NCI-H526 treated with DMSO at 0.1 percent for 48 hours (cell line): Measurements from ENCODE around the gene GGA3.

ENCODE experiments used
- DNase-seq: peaks from one replicate; lab custom pipeline; 2025; lab: John Stamatoyannopoulos, UW

GGA3 gene

DNA sequence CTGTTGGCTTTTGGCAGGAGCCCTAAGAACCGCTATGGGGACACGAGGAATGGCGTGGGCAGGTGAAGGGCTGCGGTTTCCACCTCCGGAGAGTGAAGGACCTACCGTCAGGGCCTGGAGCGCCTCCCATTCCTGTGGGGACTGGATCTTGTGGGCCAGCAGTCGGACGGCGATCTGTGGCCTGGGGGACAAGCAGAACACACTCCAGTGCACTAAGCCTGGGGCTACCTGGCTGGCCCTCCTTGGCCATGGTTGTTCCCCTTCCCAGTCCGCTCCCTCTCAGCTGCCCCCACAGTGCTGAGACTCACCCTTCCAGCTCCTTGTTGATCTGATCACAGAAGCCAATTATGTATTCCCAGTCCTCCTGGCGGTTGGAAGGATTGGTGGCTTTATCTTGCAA is 15.0 kb downstream of the GGA3 start:
- no peak for DNase-seq

GRCh38 chr17:75245011-75245410 is 16.4 kb downstream of the GGA3 start:
- no peak for DNase-seq

GRCh38 chr17:75244133-75244866 is 17.1 kb downstream of the GGA3 start:
- DNase-seq: no peak

DNA sequence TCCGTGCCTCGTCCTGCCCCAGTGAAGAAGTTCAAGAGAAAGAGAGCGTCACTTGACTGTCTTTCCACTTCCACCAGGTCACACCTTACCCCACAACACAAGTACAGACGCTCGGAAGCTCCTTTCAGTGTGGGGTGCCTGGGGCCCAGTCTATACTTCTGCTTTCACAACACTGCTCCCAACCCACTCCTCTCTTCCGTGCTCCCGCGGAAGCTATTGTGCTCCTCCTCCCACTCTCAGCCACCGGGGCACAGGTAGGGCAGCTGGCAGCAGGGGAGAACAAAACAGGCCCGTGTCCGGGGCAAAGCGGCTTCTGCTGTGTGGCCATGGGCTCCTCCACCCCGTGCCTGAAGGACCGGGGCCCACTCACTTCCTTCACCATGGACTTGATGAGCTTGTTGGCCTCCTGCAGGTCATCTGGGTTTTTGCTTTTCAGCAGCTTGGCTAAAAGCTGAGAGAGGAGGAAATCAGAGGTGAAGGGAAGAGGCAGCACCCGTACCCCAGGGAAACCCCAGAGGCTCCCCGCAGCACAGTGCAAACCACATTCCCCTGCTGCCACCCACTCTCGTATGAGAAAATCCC is 18.9 kb downstream of the GGA3 start:
- no peak for DNase-seq

- no peak for DNase-seq
Observed at GRCh38 chr17:75241996-75242460, 19.4 kb downstream of the GGA3 start.

- no peak for DNase-seq
Observed at GRCh38 chr17:75241502-75241901, 19.9 kb downstream of the GGA3 start.

- DNase-seq: no peak
Observed at GRCh38 chr17:75241143-75241430, 20.3 kb downstream of the GGA3 start.

DNA sequence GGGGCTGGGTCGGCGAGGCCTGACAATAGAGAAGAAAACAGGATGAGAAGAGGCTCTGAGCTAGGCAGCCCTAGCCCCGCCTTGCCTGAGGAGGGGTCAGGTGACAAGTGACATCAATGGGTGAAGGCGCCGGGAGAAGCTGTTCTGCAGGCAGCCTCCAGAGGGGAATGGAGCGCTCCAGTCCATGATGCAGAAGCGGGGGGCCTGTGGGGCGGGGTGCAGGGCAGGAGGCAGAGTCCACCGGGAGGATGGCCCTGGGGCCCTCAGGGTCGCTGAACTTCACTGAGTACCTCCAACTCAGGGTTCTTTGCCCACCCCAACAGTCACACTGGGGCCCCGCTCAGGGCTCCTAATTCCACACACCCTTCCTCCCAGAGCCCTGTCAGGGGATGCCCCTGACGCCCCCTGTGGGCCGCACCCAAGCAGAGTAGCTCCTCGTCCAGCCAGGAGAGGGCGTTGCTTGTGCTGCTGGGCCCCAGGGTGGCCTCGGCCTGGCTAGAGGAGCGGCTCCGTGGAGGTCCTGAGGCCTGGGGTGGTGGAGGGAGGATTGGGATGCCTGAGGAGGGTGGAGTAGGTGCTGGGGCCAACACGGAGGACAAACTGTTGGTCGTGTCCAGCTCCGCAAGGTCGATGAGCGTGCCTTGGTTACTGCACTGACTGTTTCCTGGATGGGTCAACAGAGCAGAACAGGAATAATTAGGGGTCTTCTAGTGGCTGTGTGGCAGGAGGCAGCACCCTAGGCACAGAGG is 20.8 kb downstream of the GGA3 start:
- peak; percentile 26 for DNase-seq

DNA sequence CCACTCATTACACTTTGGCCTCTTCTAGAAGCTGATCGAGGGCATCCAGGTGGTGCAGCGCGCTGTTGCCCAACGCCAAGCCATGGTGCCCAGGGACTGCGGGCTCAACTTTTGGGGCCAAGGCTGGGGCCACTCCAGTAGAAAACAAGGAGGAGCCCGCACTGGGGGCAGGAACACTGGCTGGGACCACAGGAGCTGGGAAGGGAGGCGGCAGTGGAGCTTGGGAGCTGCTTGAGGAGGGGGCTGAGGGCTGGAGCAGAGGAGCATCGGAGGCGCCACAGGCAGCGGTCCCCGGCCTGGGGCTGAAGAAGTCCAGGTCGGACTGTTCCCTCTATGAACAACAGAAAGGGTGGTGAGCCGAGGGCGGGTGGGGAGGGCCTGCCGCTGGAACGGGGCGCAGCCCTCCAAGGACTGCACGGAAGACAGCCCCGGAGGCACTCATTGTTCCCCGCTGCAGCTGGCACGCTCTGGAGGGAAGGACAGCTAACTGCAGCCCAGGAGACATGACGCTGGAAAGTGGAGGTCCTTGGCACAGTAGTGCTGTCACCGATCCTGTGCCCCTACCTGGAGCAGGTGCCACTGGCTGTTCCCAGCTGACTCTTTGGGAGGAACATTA is 21.5 kb downstream of the GGA3 start:
- DNase-seq: no peak

- no peak for DNase-seq
Observed at GRCh38 chr17:75239214-75239613, 22.2 kb downstream of the GGA3 start.

- DNase-seq: peak; percentile 53
Observed at GRCh38 chr17:75238684-75239191, 22.7 kb downstream of the GGA3 start.

DNA sequence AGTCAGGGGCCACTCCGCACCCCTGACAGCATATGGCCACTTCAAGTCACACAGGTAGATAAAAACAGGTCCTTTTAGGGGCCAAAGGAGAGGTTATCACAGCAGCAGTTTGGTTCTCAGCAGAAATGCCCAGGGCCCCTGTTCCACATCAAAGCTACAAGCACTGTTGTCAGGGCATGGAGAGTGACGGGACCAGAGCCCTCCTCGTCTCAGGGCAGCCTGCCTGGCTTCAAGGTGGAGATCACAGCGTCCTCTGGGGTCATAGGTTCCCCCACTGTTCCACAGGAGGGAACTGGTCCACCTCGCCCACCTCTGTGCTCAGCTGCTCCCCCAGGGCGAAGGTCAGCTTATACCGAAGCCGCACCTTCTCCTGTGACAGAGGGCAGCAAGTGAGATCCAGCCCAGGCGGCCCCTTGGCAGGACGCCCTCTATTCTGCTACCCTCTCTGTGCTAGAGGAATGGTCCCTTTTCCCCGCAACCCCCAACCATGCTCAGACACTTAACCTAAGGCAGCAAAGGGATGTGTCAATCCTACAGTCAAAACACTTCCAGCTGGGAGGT is 23.3 kb downstream of the GGA3 start:
- DNase-seq: no peak

GRCh38 chr17:75237100-75238014 is 24.0 kb downstream of the GGA3 start:
- DNase-seq: no peak

DNA sequence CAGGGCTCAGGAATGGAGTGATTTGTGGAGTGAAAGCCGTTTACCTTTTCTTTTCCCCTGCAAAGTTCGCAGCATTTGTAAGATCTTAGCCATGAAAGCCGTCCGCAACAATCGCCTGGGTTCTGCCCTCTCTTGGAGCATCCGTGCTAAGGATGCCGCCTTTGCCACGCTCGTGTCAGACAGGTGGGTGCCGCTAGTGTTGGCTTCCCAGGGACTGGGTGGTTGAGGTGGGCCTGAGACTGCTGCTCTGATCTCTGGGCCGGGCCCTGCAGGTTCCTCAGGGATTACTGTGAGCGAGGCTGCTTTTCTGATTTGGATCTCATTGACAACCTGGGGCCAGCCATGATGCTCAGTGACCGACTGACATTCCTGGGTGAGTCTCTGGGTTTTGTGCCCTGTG is 28.6 kb downstream of the GGA3 start:
- no peak for DNase-seq

GRCh38 chr17:75231741-75232464 is 29.5 kb downstream of the GGA3 start:
- DNase-seq: no peak

GRCh38 chr17:75231071-75231470 is 30.3 kb downstream of the GGA3 start:
- DNase-seq: no peak

DNA sequence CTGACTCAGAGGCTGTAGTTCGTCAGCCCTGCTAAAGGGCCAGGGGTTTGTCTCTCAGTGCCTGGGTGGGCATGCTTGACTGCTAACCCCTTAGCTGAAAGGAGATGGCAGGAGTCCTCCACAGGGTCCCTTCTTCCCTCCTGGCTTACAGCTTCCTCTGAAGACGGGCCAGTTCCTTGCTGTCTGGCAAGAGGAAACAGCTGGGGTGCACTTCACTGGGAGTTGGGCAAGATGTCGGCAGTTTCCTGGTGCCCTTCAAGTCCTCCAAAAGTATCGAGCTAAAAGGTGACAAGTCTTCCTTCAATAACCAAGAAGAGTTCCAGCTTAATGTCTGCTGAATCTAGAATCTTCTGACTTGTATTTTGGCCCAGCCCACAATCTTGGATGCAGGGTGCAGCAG is 32.6 kb downstream of the GGA3 start:
- DNase-seq: no peak

GRCh38 chr17:75228305-75228704 is 33.1 kb downstream of the GGA3 start:
- no peak for DNase-seq

DNA sequence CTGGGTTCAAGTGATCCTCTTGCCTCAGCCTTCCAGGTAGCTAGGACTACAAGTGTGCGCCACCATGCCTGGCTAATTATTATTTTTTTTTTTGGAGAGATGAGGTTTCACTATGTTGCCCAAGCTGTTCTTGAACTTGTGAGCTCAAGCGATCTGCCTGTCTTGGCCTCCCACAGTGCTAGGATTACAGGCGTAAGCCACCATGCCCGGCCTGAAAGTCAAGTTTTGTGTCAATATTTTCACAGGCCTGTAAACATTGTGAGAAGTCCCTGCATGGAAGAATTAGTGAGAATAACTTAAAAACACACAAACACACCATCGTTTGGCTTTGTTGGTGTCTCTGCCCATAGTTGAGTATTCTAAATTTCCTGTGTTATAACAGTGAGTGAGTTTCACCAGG is 33.7 kb downstream of the GGA3 start:
- no peak for DNase-seq

GRCh38 chr17:75225016-75225415 is 36.4 kb downstream of the GGA3 start:
- DNase-seq: no peak

DNA sequence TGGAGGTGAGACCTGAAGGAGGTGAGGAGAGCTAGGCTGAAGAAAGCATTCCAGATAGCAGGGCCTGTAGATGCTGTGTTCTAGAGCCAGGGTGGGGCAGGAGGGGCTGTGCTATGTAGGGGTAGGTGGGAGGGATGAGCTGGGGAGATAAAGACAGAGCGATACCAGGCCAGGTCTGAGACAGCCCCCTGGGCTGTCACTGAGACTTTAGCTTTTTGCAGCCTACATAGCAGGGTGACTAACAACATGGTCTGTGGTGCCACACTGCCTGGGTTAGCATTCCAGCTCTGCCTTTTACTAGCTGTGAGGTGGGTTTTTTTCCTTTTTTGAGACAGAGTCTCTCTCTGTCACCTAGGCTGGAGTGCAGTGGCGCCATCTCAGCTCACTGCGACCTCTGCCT is 41.6 kb downstream of the GGA3 start:
- DNase-seq: no peak
